ENCODE measurements around the gene CDH4.

CDH4 gene

GRCh38 chr20:61364147-61364546 is 112.1 kb downstream of the CDH4 start:
- Histone ChIP-seq H3K4me3 (ENCODE audit: low read length) (no peak overlapping the region), H3K36me3 (ENCODE audit: control insufficient read depth, insufficient read depth, low read length) (no peaks in the 10 kb centered on the region), H3K9ac (ENCODE audit: low read length) (no peak overlapping the region), H3K27ac (ENCODE audit: low read depth, low read length) (no peak overlapping the region), H3K4me1 (ENCODE audit: control insufficient read depth, insufficient read depth, low read length) (no peaks in the 10 kb centered on the region), H3K27me3 (ENCODE audit: control insufficient read depth, insufficient read depth, low read length) (peaks cover 3% of the 10 kb centered on the region)

GRCh38 chr20:61366914-61367313 is 114.9 kb downstream of the CDH4 start:
- no peaks in the 10 kb centered on the region for H3K36me3 ChIP-seq (ENCODE audit: control insufficient read depth, insufficient read depth, low read length)
- H3K9ac ChIP-seq (ENCODE audit: low read length): no peak overlapping the region
- no peaks in the 10 kb centered on the region for H3K27me3 ChIP-seq (ENCODE audit: control insufficient read depth, insufficient read depth, low read length)
- no peak overlapping the region for H3K27ac ChIP-seq (ENCODE audit: low read depth, low read length)
- H3K4me1 ChIP-seq (ENCODE audit: control insufficient read depth, insufficient read depth, low read length): no peaks in the 10 kb centered on the region
- no peak overlapping the region for H3K4me3 ChIP-seq (ENCODE audit: low read length)

GRCh38 chr20:61369731-61370520 is 117.9 kb downstream of the CDH4 start:
- Histone ChIP-seq H3K27ac (ENCODE audit: low read depth, low read length) (no peak overlapping the region), H3K4me1 (ENCODE audit: control insufficient read depth, insufficient read depth, low read length) (no peaks in the 10 kb centered on the region), H3K27me3 (ENCODE audit: control insufficient read depth, insufficient read depth, low read length) (peaks cover 2% of the 10 kb centered on the region), H3K9ac (ENCODE audit: low read length) (no peak overlapping the region), H3K4me3 (ENCODE audit: low read length) (no peak overlapping the region), H3K36me3 (ENCODE audit: control insufficient read depth, insufficient read depth, low read length) (no peaks in the 10 kb centered on the region)

- Histone ChIP-seq H3K9ac (ENCODE audit: low read length) (no peak overlapping the region), H3K4me3 (ENCODE audit: low read length) (no peak overlapping the region), H3K27ac (ENCODE audit: low read depth, low read length) (no peak overlapping the region)
These were observed 118.8 kb downstream of the CDH4 start for GRCh38 chr20:61370841-61371303.

GRCh38 chr20:61371501-61372136 is 119.6 kb downstream of the CDH4 start:
- H3K9ac ChIP-seq (ENCODE audit: low read length): no peak overlapping the region
- no peak overlapping the region for H3K27ac ChIP-seq (ENCODE audit: low read depth, low read length)
- H3K4me1 ChIP-seq (ENCODE audit: control insufficient read depth, insufficient read depth, low read length): no peaks in the 10 kb centered on the region
- peaks cover 2% of the 10 kb centered on the region for H3K27me3 ChIP-seq (ENCODE audit: control insufficient read depth, insufficient read depth, low read length)
- no peaks in the 10 kb centered on the region for H3K36me3 ChIP-seq (ENCODE audit: control insufficient read depth, insufficient read depth, low read length)
- no peak overlapping the region for H3K4me3 ChIP-seq (ENCODE audit: low read length)

More at GRCh38 chr20:61370841-61371303, 118.8 kb downstream of the CDH4 start:
- peaks cover 2% of the 10 kb centered on the region for H3K27me3 ChIP-seq (ENCODE audit: control insufficient read depth, insufficient read depth, low read length)
- no peaks in the 10 kb centered on the region for H3K36me3 ChIP-seq (ENCODE audit: control insufficient read depth, insufficient read depth, low read length)
- no peaks in the 10 kb centered on the region for H3K4me1 ChIP-seq (ENCODE audit: control insufficient read depth, insufficient read depth, low read length)

- Histone ChIP-seq H3K4me3 (ENCODE audit: low read length) (no peak overlapping the region), H3K9ac (ENCODE audit: low read length) (no peak overlapping the region), H3K27ac (ENCODE audit: low read depth, low read length) (no peak overlapping the region), H3K4me1 (ENCODE audit: control insufficient read depth, insufficient read depth, low read length) (no peaks in the 10 kb centered on the region), H3K27me3 (ENCODE audit: control insufficient read depth, insufficient read depth, low read length) (peaks cover 2% of the 10 kb centered on the region), H3K36me3 (ENCODE audit: control insufficient read depth, insufficient read depth, low read length) (no peaks in the 10 kb centered on the region)
These were observed 120.3 kb downstream of the CDH4 start for GRCh38 chr20:61372137-61373054.

- H3K4me1 ChIP-seq (ENCODE audit: control insufficient read depth, insufficient read depth, low read length): no peaks in the 10 kb centered on the region
- H3K9ac ChIP-seq (ENCODE audit: low read length): no peak overlapping the region
- H3K27ac ChIP-seq (ENCODE audit: low read depth, low read length): no peak overlapping the region
- no peak overlapping the region for H3K4me3 ChIP-seq (ENCODE audit: low read length)
- no peaks in the 10 kb centered on the region for H3K36me3 ChIP-seq (ENCODE audit: control insufficient read depth, insufficient read depth, low read length)
- H3K27me3 ChIP-seq (ENCODE audit: control insufficient read depth, insufficient read depth, low read length): peaks cover 2% of the 10 kb centered on the region
These were observed 121.0 kb downstream of the CDH4 start for GRCh38 chr20:61373055-61373399.

GRCh38 chr20:61373956-61374545 is 122.0 kb downstream of the CDH4 start:
- Histone ChIP-seq H3K9ac (ENCODE audit: low read length) (no peak overlapping the region), H3K4me1 (ENCODE audit: control insufficient read depth, insufficient read depth, low read length) (no peaks in the 10 kb centered on the region), H3K36me3 (ENCODE audit: control insufficient read depth, insufficient read depth, low read length) (no peaks in the 10 kb centered on the region), H3K4me3 (ENCODE audit: low read length) (no peak overlapping the region), H3K27me3 (ENCODE audit: control insufficient read depth, insufficient read depth, low read length) (peaks cover 2% of the 10 kb centered on the region), H3K27ac (ENCODE audit: low read depth, low read length) (no peak overlapping the region)

GRCh38 chr20:61376541-61377240 is 124.6 kb downstream of the CDH4 start:
- Histone ChIP-seq H3K27ac (ENCODE audit: low read depth, low read length) (no peak overlapping the region), H3K36me3 (ENCODE audit: control insufficient read depth, insufficient read depth, low read length) (no peaks in the 10 kb centered on the region), H3K4me1 (ENCODE audit: control insufficient read depth, insufficient read depth, low read length) (no peaks in the 10 kb centered on the region), H3K27me3 (ENCODE audit: control insufficient read depth, insufficient read depth, low read length) (peaks cover 2% of the 10 kb centered on the region), H3K9ac (ENCODE audit: low read length) (no peak overlapping the region), H3K4me3 (ENCODE audit: low read length) (no peak overlapping the region)

- H3K27ac ChIP-seq (ENCODE audit: low read depth, low read length): no peak overlapping the region
- H3K4me1 ChIP-seq (ENCODE audit: control insufficient read depth, insufficient read depth, low read length): no peaks in the 10 kb centered on the region
- no peak overlapping the region for H3K9ac ChIP-seq (ENCODE audit: low read length)
- no peaks in the 10 kb centered on the region for H3K36me3 ChIP-seq (ENCODE audit: control insufficient read depth, insufficient read depth, low read length)
- peaks cover 2% of the 10 kb centered on the region for H3K27me3 ChIP-seq (ENCODE audit: control insufficient read depth, insufficient read depth, low read length)
- H3K4me3 ChIP-seq (ENCODE audit: low read length): no peak overlapping the region
These were observed 126.8 kb downstream of the CDH4 start for GRCh38 chr20:61378694-61379355.

GRCh38 chr20:61379898-61380544 is 128.0 kb downstream of the CDH4 start:
- Histone ChIP-seq H3K4me1 (ENCODE audit: control insufficient read depth, insufficient read depth, low read length) (no peaks in the 10 kb centered on the region), H3K9ac (ENCODE audit: low read length) (no peak overlapping the region), H3K36me3 (ENCODE audit: control insufficient read depth, insufficient read depth, low read length) (no peaks in the 10 kb centered on the region), H3K27me3 (ENCODE audit: control insufficient read depth, insufficient read depth, low read length) (no peaks in the 10 kb centered on the region), H3K4me3 (ENCODE audit: low read length) (no peak overlapping the region), H3K27ac (ENCODE audit: low read depth, low read length) (no peak overlapping the region)
